Upper lobe of right lung (tissue), 1 donor: ENCODE measurements around the gene SLCO4C1. TPM values are rescaled to one million over a fixed set of nuclear protein-coding genes. Genes with fewer than 3 reads are reported as not detected.

ENCODE experiments used
- ATAC-seq: fragments of 200-7000 bp; cut with Tn5 transposase; one replicate; pipeline ENCODE4 v1.9.1; 2020; ENCODE audit warnings: mild to moderate bottlenecking, moderate library complexity
- DNase-seq: peaks from one replicate; pipeline ENCODE4 v3.0.0-alpha.2; 2020
- H3K27ac ChIP-seq: fragments of 200-600 bp; one replicate; pipeline ENCODE4 v1.8.0; 2022
- H3K27me3 ChIP-seq: fragments of 200-600 bp; one replicate; pipeline ENCODE4 v1.8.0; 2022; ENCODE audit warnings: mild to moderate bottlenecking
- H3K36me3 ChIP-seq: fragments of 200-600 bp; one replicate; pipeline ENCODE4 v1.8.0; 2022
- H3K4me1 ChIP-seq: fragments of 200-600 bp; one replicate; pipeline ENCODE4 v1.8.0; 2022
- H3K4me3 ChIP-seq: fragments of 200-600 bp; one replicate; pipeline ENCODE4 v1.8.0; 2022; ENCODE audit warnings: mild to moderate bottlenecking
- H3K9me3 ChIP-seq: fragments of 200-600 bp; one replicate; pipeline ENCODE4 v1.8.0; 2022
- intact Hi-C: fragments of 100-400 bp; cut with DNase I; formaldehyde crosslinking; loops from one replicate; pipeline ENCODE4 v1.11.0; 2022
- total RNA-seq: library from RNA; stranded (reverse); fragmentation: NEBNext Ultra II Directional; extraction: Animal tissue kit (Norgen Biotek cat#: 25700); gene quantifications from one replicate; pipeline ENCODE4 v1.2.1, GENCODE V29; 2021
- TF ChIP-seq, protein P1 (sequence below): fragments of 200-600 bp; IDR thresholded peaks from one replicate; pipeline ENCODE4 v1.8.0; 2022; ENCODE audit warnings: antibody characterized with exemption
- donor health status: DM: no; HTN: yes; CAD: no; lungs with severe emphysema.

SLCO4C1 gene
- total RNA-seq, 1 donor from 2014 or later, result 36.9 TPM

DNA sequence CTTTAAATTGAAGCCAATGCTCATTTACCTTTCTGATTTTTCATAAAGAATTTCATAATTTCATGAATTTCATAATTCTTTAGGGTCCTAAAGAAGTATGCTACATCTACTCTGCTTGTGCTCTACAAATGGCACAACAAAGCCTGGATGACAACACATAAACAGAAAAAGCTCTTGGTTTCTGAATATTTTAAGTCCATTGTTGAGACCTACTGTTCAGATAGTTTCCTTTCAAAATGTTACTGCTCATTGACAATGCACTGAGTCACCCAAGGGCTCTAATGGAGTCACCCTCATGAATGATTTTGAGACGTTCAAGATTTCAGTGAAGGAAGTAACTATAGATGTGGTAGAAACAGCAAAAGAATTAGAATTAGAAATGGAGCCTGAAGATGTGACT, 74.1 kb downstream of the SLCO4C1 start:
- Histone ChIP-seq H3K9me3 (peaks cover 5% of the 10 kb centered on the region), H3K36me3 (no peaks in the 10 kb centered on the region), H3K4me1 (no peaks in the 10 kb centered on the region), H3K4me3 (no peak overlapping the region), H3K27ac (no peak overlapping the region), H3K27me3 (no peaks in the 10 kb centered on the region)
- ATAC-seq, result no peak
- DNase-seq, result no peak
- TF ChIP-seq, protein P1, sequence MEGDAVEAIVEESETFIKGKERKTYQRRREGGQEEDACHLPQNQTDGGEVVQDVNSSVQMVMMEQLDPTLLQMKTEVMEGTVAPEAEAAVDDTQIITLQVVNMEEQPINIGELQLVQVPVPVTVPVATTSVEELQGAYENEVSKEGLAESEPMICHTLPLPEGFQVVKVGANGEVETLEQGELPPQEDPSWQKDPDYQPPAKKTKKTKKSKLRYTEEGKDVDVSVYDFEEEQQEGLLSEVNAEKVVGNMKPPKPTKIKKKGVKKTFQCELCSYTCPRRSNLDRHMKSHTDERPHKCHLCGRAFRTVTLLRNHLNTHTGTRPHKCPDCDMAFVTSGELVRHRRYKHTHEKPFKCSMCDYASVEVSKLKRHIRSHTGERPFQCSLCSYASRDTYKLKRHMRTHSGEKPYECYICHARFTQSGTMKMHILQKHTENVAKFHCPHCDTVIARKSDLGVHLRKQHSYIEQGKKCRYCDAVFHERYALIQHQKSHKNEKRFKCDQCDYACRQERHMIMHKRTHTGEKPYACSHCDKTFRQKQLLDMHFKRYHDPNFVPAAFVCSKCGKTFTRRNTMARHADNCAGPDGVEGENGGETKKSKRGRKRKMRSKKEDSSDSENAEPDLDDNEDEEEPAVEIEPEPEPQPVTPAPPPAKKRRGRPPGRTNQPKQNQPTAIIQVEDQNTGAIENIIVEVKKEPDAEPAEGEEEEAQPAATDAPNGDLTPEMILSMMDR, result no peak
- intact Hi-C loops, result no loop called here

DNA sequence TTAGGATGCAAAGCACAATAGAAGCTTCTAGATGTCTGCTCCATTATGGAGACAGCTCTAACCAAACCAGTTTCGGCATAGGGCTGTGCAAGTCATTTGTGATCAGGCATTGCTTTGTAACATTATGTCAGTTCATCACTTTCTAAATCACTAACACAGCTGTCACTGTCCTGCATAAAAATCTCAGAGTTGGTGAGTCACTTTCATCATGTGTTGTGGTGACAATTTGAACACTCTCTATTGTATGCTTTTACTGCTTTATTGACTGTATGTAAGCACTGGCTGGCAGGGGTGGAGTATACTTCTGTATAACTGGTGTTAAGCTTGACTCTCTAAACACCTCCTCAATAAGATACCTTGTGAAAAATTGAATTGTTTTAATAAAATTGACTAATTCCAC, 77.9 kb downstream of the SLCO4C1 start:
- TF ChIP-seq, protein P1, result no peak
- intact Hi-C loops, result no loop called here
- H3K4me1 ChIP-seq, result no peaks in the 10 kb centered on the region
- no peaks in the 10 kb centered on the region for H3K36me3 ChIP-seq
- DNase-seq, result no peak
- ATAC-seq, result no peak
- H3K27ac ChIP-seq, result no peak overlapping the region
- no peaks in the 10 kb centered on the region for H3K27me3 ChIP-seq
- no peak overlapping the region for H3K4me3 ChIP-seq
- H3K9me3 ChIP-seq, result peaks cover 5% of the 10 kb centered on the region

DNA sequence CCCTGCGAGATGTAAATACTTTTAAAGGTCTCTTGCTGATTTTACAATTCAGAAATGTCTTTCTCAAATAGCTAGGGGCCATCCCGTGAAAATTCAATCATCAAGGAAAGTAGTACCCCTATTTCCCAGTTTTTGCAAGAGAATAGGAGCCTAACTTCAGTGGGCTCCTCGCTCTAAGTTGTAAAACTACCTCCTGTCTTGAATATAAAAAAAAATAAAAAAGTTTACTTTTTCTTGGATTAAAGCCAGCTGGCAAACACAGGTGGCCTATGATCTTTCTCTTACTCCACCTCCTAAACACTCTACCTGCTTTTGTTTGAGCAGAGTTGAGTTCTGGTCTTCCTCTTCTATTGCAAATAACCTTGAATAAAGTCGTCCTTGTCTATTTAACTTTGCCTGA, 79.4 kb downstream of the SLCO4C1 start:
- TF ChIP-seq, protein P1, result no peak
- intact Hi-C loops, result no loop called here
- no peak for ATAC-seq
- Histone ChIP-seq H3K27ac (no peak overlapping the region), H3K9me3 (peaks cover 2% of the 10 kb centered on the region), H3K4me3 (no peak overlapping the region), H3K36me3 (no peaks in the 10 kb centered on the region), H3K27me3 (no peaks in the 10 kb centered on the region), H3K4me1 (no peaks in the 10 kb centered on the region)
- DNase-seq, result no peak

DNA sequence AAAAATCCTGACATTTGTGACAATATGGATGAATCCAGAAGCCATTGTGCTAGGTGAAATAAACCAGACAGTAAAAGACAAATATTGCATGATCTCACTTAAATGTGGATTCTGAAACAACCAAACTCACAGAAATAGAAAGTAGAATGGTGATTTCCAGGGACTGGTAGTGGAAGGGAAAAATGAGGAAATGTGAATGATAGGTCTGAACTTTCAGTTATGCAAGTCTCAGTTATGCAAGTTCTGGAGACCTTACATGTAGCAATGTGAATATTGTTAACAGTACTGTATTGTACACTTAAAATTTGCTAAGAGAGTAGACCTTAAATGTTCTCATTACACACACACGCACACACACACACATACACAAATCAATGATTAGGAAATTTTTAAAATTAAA, 84.9 kb downstream of the SLCO4C1 start:
- Histone ChIP-seq H3K27ac (no peak overlapping the region), H3K4me3 (no peak overlapping the region), H3K36me3 (no peaks in the 10 kb centered on the region), H3K27me3 (no peaks in the 10 kb centered on the region), H3K9me3 (no peaks in the 10 kb centered on the region), H3K4me1 (no peaks in the 10 kb centered on the region)
- DNase-seq (no peak), ATAC-seq (peak; percentile 73)
- TF ChIP-seq, protein P1, result no peak
- intact Hi-C loops, result no loop called here

DNA sequence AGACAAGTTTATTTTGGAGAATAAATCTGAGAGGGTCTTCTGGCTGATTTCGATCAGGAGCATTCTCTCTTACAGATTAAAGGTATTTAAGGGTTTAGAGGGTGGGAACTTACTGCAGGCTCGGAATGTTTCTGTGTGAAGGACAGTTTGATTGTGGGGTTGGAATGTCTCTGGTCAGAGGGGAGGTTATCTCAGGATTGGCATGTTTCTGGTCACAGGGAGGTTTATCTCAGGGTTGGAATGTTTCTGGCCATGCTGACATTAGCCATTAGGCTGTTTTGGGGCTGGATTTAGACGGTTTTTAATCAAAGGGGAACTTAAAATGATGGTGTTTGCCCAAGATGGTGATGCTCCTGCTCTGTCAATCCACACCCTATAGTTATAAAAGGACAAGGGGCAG, 95.2 kb downstream of the SLCO4C1 start:
- no peak for DNase-seq
- Histone ChIP-seq H3K27me3 (no peaks in the 10 kb centered on the region), H3K9me3 (no peaks in the 10 kb centered on the region), H3K4me3 (no peak overlapping the region), H3K27ac (no peak overlapping the region), H3K36me3 (no peaks in the 10 kb centered on the region), H3K4me1 (no peaks in the 10 kb centered on the region)
- intact Hi-C loops, result no loop called here
- TF ChIP-seq, protein P1, result no peak
- no peak for ATAC-seq

DNA sequence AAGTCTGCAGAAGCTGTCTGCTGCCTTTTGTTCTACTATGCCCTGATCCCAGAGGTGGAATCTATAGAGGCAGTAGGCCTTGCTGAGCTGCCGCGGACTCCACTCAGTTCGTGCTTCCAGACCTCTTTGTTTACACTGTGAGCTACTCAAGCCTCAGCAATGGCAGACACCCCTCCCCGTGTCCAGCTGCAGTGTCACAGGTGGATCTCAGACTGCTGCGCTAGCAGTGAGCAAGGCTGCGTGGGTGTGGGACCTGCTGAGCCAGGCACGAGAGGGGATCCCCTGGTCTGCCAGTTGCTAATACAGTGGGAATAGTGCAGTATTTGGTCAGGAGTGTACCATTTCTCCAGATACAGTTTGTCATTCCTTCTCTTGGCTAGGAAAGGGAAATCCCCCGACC, 99.6 kb downstream of the SLCO4C1 start:
- no peak for ATAC-seq
- TF ChIP-seq, protein P1, result no peak

More for the DNA sequence above, 99.6 kb downstream of the SLCO4C1 start:
- Histone ChIP-seq H3K4me1 (no peaks in the 10 kb centered on the region), H3K27ac (no peak overlapping the region), H3K36me3 (no peaks in the 10 kb centered on the region), H3K27me3 (no peaks in the 10 kb centered on the region), H3K9me3 (no peaks in the 10 kb centered on the region), H3K4me3 (no peak overlapping the region)
- intact Hi-C loops, result no loop called here
- DNase-seq, result peak; percentile 48
